Measurements from ENCODE around the gene RABGAP1L. TPM values are rescaled to one million over a fixed set of nuclear protein-coding genes. Genes with fewer than 3 reads are reported as not detected.
A peak's percentile ranks its signal among the peaks of the same experiment; 100 is the strongest.

RABGAP1L gene
- total RNA-seq, 2 experiments from 2014 or later = 98.1 to 158 TPM

DNA sequence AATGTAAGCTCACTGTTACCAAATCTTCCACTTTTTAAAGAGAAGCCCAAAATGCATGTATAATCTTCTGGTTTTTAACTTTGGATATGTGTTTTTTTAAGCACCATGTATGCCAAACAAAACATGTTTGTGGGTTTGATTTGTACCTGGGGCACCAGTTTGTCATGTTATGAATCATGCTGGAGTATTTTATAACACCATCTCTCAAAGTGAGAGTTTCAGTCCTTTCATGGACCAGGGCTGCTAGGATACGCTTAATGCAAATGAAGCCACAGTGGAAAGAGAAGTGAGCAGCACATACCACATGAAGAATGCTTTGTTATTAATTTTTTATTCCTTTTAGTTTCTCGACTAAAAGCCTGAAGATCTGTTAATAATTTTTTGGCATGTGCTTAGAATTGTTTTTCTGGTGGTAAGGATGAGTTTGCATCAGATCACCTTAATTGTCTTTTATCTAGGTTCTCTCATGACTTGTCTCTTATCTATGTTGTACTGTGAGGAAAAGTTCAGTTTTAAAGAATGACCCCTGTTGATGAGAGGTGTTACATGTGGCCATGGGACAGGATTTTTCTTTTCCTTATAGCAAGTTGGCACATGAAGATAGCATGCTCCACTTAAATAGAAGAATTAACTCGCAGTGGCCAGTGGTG is 2.0 kb upstream of the RABGAP1L start:
- no peaks in the 10 kb centered on the region for H3K9me2 ChIP-seq (ENCODE audit: insufficient read depth, low read length)
- POLR2A ChIA-PET = interaction anchor here (1.1 kb wide), 2 partner anchors 9 to 292 kb away, joined by 3 to 4 read pairs; no protein-coding TSS in a partner anchor
- CTCF ChIA-PET (ENCODE audit: unreplicated experiment) = no interaction called here
- H3K27ac ChIP-seq (ENCODE audit: low read depth, low read length, poor library complexity, severe bottlenecking) = no peak overlapping the region
- BruUV-seq (replicated peaks) = no TSS peak
- intact Hi-C loops (cut with micrococcal nuclease; ENCODE audit: unreplicated experiment) = loop anchor here (5.0 kb wide), 3 partner anchors 135 to 740 kb away; partner anchors contain the start of genes GAS5, RC3H1 and ZBTB37
- peak; percentile 54 for DNase-seq (ENCODE audit: low spot score)
- H3K79me2 ChIP-seq (ENCODE audit: insufficient read depth, low read depth, low read length) = peaks cover 24% of the 10 kb centered on the region
- peak overlapping the region; percentile 94 for H3K4me2 ChIP-seq (ENCODE audit: low read length)
- H3K4me1 ChIP-seq (ENCODE audit: insufficient read depth, low read length, poor library complexity, severe bottlenecking) = peaks cover 54% of the 10 kb centered on the region
- H3K36me3 ChIP-seq (ENCODE audit: insufficient read depth, low read length) = no peaks in the 10 kb centered on the region
- H3K9me3 ChIP-seq (ENCODE audit: low read length) = no peaks in the 10 kb centered on the region
- H2AFZ ChIP-seq (ENCODE audit: low read length) = peak overlapping the region; percentile 95
- H4K20me1 ChIP-seq (ENCODE audit: insufficient read depth, low read length) = peaks cover 5% of the 10 kb centered on the region
- peak overlapping the region; percentile 96 for H3K4me3 ChIP-seq (ENCODE audit: low read depth, low read length, poor library complexity, severe bottlenecking)
- TF ChIP-seq, protein P1, sequence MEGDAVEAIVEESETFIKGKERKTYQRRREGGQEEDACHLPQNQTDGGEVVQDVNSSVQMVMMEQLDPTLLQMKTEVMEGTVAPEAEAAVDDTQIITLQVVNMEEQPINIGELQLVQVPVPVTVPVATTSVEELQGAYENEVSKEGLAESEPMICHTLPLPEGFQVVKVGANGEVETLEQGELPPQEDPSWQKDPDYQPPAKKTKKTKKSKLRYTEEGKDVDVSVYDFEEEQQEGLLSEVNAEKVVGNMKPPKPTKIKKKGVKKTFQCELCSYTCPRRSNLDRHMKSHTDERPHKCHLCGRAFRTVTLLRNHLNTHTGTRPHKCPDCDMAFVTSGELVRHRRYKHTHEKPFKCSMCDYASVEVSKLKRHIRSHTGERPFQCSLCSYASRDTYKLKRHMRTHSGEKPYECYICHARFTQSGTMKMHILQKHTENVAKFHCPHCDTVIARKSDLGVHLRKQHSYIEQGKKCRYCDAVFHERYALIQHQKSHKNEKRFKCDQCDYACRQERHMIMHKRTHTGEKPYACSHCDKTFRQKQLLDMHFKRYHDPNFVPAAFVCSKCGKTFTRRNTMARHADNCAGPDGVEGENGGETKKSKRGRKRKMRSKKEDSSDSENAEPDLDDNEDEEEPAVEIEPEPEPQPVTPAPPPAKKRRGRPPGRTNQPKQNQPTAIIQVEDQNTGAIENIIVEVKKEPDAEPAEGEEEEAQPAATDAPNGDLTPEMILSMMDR (conservative IDR thresholded peaks at IDR 0.05; ENCODE audit: low read length) = no peak
- no peak for TF ChIP-seq EZH2phosphoT487 (IDR thresholded peaks at IDR 0.05; ENCODE audit: borderline replicate concordance, low read depth, low read length)

DNA sequence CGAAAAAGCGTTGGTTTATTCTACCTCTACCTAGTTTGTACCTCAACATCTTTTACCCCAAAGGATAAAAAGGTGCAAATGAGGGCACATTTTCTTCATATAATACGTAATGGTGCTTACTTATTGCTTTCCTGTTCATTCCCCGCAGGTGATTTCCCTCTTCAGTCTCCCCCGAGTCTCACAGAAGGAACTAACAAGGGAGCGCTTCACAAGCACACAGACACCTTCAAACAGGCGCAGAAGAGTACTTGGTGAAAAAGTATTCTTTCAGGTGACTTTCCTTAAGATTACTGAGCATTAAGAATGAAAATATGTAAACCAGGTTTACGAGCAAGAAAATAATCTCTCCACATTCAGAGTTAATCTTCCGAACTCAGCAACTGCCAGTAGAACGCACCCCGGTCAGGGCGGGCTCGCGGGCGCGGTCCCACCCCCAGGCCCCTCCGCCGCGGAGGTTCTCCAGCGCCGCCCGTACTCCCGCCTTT is 511 bp upstream of the RABGAP1L start:
- Histone ChIP-seq H3K79me2 (ENCODE audit: insufficient read depth, low read depth, low read length) (peaks cover 37% of the 10 kb centered on the region), H3K4me3 (ENCODE audit: low read depth, low read length, poor library complexity, severe bottlenecking) (peak overlapping the region; percentile 96), H3K9me3 (ENCODE audit: low read length) (no peaks in the 10 kb centered on the region), H4K20me1 (ENCODE audit: insufficient read depth, low read length) (peaks cover 5% of the 10 kb centered on the region), H3K27ac (ENCODE audit: low read depth, low read length, poor library complexity, severe bottlenecking) (peak overlapping the region; percentile 82), H3K9me2 (ENCODE audit: insufficient read depth, low read length) (no peaks in the 10 kb centered on the region), H3K36me3 (ENCODE audit: insufficient read depth, low read length) (no peaks in the 10 kb centered on the region), H2AFZ (ENCODE audit: low read length) (peak overlapping the region; percentile 95), H3K4me1 (ENCODE audit: insufficient read depth, low read length, poor library complexity, severe bottlenecking) (peaks cover 46% of the 10 kb centered on the region), H3K4me2 (ENCODE audit: low read length) (peak overlapping the region; percentile 94)
- intact Hi-C loops (cut with micrococcal nuclease; ENCODE audit: unreplicated experiment) = loop anchor here (2.0 to 5.0 kb wide), 4 partner anchors 58 to 742 kb away; partner anchors contain the start of genes GAS5, RC3H1 and ZBTB37
- no peak for DNase-seq (ENCODE audit: low spot score)
- TF ChIP-seq, protein P1 (conservative IDR thresholded peaks at IDR 0.05; ENCODE audit: low read length) = no peak
- no peak for TF ChIP-seq EZH2phosphoT487 (IDR thresholded peaks at IDR 0.05; ENCODE audit: borderline replicate concordance, low read depth, low read length)
- POLR2A ChIA-PET = no interaction called here
- TSS peak; percentile 89 for BruUV-seq (replicated peaks)
- CTCF ChIA-PET (ENCODE audit: unreplicated experiment) = no interaction called here

DNA sequence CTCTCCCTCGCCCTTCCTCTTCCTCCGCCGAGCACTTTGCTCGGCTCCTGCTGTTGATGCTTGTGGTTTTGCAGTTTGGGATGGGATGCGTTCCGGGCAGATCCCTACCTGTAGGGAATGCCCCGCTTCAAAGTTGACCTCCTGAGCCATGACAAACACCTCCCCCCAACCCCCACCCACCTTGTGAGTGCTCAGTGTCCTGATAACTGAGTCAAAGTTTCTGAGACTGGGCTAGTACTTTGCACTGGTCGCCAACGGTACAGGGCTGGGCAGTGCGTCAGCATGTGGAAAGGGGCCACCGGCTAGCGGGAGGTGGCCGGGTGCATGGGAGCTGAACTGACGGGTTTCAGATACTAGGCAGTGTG is 771 bp downstream of the RABGAP1L start:
- peaks cover 5% of the 10 kb centered on the region for H4K20me1 ChIP-seq (ENCODE audit: insufficient read depth, low read length)
- POLR2A ChIA-PET = no interaction called here
- peak overlapping the region; percentile 96 for H3K4me3 ChIP-seq (ENCODE audit: low read depth, low read length, poor library complexity, severe bottlenecking)
- peak overlapping the region; percentile 82 for H3K27ac ChIP-seq (ENCODE audit: low read depth, low read length, poor library complexity, severe bottlenecking)
- H3K9me3 ChIP-seq (ENCODE audit: low read length) = no peaks in the 10 kb centered on the region
- peaks cover 51% of the 10 kb centered on the region for H3K4me1 ChIP-seq (ENCODE audit: insufficient read depth, low read length, poor library complexity, severe bottlenecking)
- H2AFZ ChIP-seq (ENCODE audit: low read length) = peak overlapping the region; percentile 51; the same call in 1 of the 2 replicates
- DNase-seq (ENCODE audit: low spot score) = no peak
- TF ChIP-seq, protein P1 (conservative IDR thresholded peaks at IDR 0.05; ENCODE audit: low read length) = no peak
- TF ChIP-seq EZH2phosphoT487 (IDR thresholded peaks at IDR 0.05; ENCODE audit: borderline replicate concordance, low read depth, low read length) = no peak
- H3K79me2 ChIP-seq (ENCODE audit: insufficient read depth, low read depth, low read length) = peaks cover 50% of the 10 kb centered on the region
- H3K4me2 ChIP-seq (ENCODE audit: low read length) = peak overlapping the region; percentile 96
- no peaks in the 10 kb centered on the region for H3K9me2 ChIP-seq (ENCODE audit: insufficient read depth, low read length)
- intact Hi-C loops (cut with micrococcal nuclease; ENCODE audit: unreplicated experiment) = loop anchor here (10.0 kb wide), 1 partner anchor 335 kb away; the partner anchor contains the start of genes CENPL and DARS2
- H3K36me3 ChIP-seq (ENCODE audit: insufficient read depth, low read length) = no peaks in the 10 kb centered on the region
- no TSS peak for BruUV-seq (replicated peaks)
- CTCF ChIA-PET (ENCODE audit: unreplicated experiment) = no interaction called here

Data from OCI-LY7 (cell line).